Activated T-cell treated with anti-CD3 and anti-CD28 coated beads for 1 hour (primary cell): ENCODE measurements around the gene FLT3LG.
"Not testable (repeated sequence)": the region's sequence is repeated elsewhere in the genome, so short reads cannot be mapped to it uniquely, and the experiment has no call there.

Source experiments
- DNase-seq: peaks from one replicate; pipeline ENCODE4 v3.0.0-alpha.2; 2020; ENCODE audit warnings: low read depth

FLT3LG gene

GRCh38 chr19:49440439-49441209 lies 33.4 kb upstream of the FLT3LG start:
- no peak for DNase-seq

- DNase-seq = no peak
These were observed 32.6 kb upstream of the FLT3LG start, which contains the start of gene SLC17A7 for GRCh38 chr19:49441210-49441959. Gene SLC17A7, minus strand, starts transcription at chr19:49441527. Its CDS starts 148 bp downstream, at chr19:49441379.

- DNase-seq = no peak
These were observed 32.1 kb upstream of the FLT3LG start for GRCh38 chr19:49441960-49442350.

DNA sequence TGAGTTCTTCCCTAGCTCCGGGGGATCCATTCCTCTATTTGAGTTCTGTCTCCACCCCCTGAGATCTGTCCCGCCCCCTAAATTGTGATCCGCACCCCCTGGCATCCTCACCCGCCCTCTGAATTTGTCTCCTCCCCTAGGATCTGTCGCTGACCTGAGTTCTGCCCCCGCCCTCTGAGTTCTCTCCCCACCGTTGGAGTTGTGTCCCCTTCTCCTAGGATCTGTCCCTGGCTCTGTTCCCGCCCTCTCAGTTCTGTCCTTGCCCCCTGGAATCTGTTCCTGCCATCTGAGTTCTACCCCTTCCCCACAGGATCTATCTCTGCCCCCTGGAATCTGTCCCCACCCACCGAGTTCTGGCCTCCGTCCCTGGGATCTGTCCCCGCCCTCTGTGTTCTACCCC lies 31.7 kb upstream of the FLT3LG start:
- no peak for DNase-seq

DNA sequence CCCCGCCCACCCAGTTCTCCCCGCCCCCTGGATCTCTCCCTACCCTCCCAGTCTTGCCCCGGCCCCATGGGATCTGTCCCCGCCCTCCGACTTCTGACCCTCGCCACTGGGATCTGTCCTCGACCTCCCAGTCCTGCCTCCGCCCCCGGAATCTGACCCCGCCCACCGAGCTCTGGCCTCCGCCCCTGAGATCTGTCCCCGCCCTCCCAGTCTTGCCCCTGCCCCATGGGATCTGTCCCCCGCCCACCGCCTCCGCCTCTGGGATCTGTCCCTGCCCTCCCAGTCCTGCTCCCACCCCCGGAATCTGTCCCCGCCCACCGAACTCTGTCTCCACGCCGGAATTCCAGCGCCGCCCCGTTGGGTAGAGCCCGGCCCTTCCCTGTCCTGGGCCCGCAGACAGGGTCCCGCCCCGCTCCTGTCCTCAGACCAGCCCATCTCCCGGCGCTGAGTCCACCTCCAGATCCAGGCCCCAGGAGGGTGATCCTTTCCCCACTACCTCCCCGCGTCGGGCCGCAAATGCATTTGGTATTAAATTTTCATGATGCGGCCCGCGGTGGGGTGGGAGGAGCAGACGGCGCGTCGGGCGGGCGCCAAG lies 31.1 kb upstream of the FLT3LG start:
- no peak for DNase-seq

DNA sequence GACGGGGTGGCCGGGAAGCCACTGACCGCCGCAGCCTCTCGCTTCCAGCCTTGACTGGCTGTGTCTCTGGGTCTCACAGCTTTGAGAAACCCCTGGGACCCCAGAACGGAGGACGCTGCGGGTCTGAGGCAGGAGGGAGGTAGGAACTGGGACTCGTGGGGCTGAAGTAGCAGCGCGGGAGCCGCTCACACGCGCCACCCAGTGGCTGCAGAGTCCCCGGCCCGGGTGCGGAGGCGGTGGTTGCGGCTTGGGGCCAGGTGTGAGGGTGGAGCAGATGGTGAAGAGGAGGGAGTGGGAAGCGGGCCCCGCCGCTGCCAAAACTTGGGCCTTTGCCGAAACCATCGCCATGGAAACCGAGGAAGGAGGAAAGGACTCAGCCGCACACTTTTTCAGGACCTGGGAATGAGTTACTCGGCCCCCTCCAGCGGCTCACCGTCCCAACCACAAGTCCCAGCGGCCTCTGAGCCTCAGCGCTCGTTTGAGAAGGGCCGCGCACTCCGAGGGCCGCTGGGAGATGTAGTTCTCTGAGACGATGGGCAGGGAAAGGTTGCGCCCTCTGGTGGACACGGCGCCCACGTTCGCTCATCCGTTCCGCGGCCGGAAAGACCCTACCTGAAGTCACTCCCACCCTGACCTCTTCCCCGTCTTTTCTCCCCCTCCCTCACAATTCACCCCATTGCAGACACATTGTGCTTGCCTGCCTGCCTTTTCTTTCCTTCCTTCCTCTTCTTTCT lies 30.5 kb upstream of the FLT3LG start:
- peak; percentile 91 for DNase-seq

DNA sequence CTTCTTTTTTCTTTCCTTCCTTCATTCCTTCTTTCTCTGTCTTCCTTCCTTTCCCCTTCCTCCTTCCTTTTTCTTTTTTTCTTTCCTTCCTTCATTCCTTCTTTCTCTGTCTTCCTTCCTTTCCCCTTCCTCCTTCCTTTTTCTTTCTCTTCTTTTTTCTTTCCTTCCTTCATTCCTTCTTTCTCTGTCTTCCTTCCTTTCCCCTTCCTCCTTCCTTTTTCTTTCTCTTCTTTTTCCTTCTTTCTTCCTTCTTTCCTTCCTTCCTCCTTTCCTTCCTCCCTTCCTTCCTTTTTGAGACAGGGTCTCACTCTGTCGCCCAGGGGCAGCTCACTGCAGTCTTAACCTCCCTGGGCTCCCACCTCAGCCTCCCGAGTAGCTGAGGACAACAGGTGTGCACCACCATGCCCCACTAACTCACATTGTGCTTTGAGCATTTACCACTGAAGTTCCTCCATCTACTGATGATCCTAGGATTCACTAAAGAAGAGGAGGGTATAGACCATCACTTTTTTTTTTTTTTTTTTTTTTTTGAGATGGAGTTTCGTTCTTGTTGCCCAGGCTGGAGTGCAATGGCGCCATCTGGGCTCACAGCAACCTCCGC lies 29.8 kb upstream of the FLT3LG start:
- DNase-seq = not testable (repeated sequence)

DNA sequence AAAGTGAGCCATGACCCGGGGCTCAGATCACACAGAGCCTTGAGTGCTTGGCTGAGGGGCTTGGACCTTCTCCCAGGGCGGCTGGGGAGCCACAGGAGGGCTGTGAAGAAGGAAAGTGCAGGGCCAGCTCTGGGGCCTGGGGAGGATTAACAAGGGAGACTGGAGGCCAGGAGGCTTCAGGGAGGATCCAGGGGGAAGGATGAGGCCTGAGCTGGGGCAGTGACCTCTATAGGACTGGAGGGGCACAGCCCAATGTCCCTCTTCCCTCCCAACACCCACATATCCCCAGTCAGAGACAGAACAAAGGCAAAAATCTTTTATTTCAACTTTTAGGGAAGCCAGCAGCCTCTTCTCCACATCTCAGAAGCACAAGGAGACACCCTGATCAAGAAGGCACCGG lies 28.0 kb upstream of the FLT3LG start:
- DNase-seq = no peak

DNA sequence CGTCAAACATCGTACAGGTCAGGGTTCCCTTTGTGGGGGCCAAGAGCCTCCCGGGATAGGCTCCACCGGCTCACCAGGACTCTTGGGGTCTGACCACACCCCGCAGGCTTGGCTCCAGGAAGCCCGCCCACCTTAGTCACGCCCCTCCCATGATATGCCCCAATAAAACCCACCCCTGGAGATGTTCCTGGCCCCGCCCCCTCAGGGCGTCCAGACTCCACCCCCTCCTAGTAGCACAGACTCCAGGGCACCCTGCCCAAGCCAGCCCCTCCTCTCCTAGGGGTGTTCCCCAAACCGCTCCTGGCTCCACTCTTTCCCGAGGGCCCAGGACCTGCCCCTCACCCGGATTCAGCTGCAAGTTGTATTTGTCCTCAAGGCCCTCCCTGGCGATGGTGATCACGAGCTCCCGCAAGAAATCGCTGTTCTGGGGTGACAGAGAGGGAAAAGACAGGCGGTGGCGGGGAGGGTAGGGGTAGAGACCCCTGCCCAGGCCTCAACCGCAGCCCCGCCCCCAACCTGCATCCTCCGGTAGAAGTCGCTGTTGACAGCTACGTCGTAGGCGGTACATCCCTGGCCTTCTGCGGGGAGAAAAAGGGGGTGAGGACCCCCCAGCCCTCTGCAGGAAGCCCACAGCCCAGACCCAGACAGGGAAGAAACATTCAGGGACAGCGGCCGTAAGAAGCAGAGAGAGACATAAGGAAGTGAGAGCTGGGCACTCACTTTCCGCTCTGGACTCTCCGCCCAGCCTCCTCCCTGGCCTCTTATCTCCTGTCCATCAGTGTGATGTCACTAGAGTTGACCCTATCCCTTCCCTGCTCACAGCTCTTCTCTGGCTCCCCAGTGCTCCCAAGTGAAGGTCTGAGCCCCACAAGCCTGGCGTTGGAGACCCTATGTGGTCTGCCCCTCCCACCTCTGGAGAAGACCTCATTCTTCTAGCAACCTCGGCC lies 26.3 kb upstream of the FLT3LG start:
- DNase-seq = no peak

GRCh38 chr19:49448432-49448786 lies 25.6 kb upstream of the FLT3LG start:
- no peak for DNase-seq

DNA sequence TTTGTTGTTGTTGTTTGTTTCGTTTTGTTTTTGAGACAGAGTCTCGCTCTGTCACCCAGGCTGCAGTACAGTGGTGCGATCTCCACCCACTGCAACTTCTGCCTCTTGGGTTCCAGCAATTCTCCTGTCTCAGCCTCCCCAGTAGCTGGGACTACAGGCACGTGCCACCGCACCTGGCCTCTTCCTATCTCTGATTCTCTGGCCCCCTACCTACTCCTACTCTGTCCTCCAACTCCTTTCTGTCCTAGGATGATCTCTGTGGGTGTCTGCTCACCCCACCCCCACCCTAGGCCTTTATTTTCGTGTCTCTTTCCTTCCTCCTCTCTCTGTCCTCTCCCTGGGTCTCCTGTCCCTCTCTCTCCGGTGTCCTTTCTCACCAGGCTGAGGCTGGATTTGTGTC lies 23.6 kb upstream of the FLT3LG start:
- DNase-seq = no peak

- peak; percentile 90 for DNase-seq
These were observed 22.4 kb upstream of the FLT3LG start, which contains the start of gene PIH1D1 for GRCh38 chr19:49451430-49452181. Gene PIH1D1, minus strand, starts transcription at chr19:49451814. Its CDS starts 240 bp downstream, at chr19:49451574.

- DNase-seq = peak; percentile 96
These were observed 20.8 kb upstream of the FLT3LG start, which contains the start of gene ALDH16A1 for GRCh38 chr19:49453013-49453756. Gene ALDH16A1, plus strand, starts transcription at chr19:49453225. Its CDS starts 107 bp downstream, at chr19:49453332.

DNA sequence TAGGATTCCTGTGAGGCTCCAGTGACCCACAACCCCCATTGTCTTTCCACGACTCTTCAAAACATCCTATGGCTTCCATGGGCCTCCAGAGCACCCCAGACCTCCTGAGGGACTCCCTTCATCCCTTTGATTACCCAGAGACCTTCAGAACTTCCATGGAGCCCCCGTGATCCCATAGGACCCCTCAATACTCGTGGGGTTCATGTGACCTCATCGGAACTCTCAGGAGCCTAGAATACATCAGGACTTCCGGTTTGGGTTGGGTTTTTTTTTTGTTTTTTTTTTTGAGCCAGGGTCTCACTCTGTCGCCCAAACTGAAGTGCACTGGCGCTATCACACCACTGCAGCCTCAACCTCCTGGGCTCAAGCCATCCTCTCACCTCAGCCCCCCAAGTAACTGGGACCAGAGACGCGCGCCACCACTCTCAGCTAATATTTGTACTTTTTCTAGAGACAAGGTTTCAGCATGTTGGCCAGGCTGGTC lies 20.2 kb upstream of the FLT3LG start:
- no peak for DNase-seq

GRCh38 chr19:49455773-49456172 lies 18.2 kb upstream of the FLT3LG start:
- no peak for DNase-seq

DNA sequence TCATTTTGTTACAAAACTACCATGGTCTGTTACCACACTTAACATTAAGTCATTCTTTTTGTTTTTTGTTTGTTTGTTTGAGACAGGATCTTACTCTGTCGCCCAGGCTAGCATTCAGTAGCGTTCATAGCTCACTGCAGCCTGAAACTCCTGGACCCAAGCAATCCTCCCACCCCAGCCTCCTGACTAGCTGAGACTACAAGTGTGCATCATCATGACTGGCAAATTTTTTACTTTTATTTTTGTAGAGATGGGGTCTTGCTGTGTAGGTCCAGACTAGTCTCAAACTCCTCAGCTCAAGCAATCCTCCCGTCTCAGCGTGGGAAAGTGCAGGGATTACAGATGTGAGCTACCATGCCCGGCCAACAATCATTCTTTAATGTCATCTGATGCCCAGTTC lies 17.7 kb upstream of the FLT3LG start:
- no peak for DNase-seq

DNA sequence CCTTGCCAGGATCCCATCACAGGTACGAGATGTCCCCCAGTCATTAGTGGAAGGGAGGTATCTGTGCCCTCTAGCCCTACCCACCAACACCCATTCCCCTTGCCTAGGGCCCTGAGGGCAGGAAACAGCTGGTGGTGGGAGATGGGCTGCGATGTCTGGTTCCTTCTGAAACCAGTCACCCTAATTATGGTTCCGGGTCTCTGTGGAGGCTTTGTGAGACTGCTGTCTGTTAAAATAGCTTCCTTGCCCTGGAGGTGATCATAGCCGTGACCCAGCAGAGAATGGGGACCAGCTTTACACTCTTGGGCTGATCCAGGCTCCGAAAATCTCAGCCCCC lies 15.5 kb upstream of the FLT3LG start:
- DNase-seq = no peak

- DNase-seq = no peak
These were observed 14.6 kb upstream of the FLT3LG start for GRCh38 chr19:49459388-49459787.

DNA sequence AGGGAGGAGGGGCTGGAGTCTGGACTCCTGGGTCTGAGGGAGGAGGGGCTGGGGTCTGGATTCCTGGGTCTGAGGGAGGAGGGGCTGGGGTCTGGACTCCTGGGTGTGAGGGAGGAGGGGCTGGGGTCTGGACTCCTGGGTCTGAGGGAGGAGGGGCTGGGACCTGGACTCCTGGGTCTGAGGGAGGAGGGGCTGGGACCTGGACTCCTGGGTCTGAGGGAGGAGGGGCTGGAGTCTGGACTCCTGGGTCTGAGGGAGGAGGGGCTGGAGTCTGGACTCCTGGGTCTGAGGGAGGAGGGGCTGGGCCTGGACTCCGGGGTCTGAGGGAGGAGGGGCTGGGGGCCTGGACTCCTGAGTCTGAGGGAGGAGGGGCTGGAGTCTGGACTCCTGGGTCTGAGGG lies 12.9 kb upstream of the FLT3LG start:
- not testable (repeated sequence) for DNase-seq
